NCI-H2107 treated with DMSO at 0.1 percent for 48 hours (cell line): Measurements from ENCODE around the gene GDF3.
A peak's percentile ranks its signal among the peaks of the same experiment; 100 is the strongest.
"Not testable (repeated sequence)": the region's sequence is repeated elsewhere in the genome, so short reads cannot be mapped to it uniquely, and the experiment has no call there.

Experiments
- DNase-seq: peaks from one replicate; lab custom pipeline; 2025; ENCODE audit not compliant: unreplicated experiment; lab: John Stamatoyannopoulos, UW

GDF3 gene

DNA sequence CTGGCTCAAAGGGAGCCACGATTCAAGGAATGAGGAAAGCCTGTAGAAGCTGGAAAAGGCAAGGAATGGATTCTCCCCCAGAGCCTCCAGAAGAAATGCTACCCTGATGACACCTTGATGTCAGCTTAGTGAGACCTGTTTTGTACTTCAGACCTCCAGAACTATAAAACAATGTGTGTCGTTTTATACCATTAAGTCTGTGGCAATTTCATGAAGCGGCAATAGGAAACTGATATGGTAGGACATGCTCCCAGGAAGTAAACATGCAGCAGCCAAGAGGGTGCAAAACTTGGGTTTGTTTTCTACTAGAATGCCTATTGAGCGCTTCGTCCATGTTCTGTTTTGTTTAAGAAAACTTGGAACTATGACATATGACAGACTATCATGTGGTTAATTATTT is 27.4 kb downstream of the GDF3 start:
- DNase-seq = no peak

DNA sequence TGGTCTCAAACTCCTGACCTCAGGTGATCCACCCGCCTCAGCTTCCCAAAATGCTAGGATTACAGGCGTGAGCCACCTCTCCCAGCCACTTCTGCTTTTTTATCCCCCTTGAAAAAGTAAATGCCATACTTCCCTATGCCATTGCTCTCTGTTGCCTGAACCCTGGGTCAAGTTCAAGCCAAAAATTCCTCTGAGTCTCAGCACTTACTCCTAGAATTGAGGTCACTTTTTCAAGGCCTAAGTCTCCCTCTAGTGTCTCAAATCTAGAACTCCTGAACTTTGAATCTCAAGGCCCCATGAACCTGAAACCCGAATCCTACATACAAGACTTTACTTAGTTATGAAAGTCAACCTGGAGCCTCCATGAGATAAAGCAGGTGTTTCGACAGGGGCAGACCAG is 28.4 kb downstream of the GDF3 start:
- no peak for DNase-seq

DNA sequence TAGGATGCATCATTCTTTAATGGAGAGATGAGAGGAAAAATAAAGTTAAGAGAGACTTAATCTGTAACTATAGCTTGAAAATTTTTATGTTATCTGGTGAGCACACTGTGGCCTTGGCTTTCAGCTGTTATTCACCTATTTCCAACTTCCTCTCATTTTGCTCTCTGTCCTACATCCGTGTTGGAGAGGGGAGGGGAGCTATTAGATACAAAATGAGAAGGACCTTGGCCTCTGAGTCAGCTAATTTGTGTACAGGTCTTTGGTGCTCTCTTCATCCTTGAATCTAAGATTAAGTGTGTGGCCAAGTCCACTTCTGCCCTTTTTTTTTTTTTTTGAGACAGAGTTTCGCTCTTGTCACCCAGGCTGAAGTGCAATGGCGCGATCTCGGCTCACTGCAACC is 29.0 kb downstream of the GDF3 start:
- DNase-seq = no peak

DNA sequence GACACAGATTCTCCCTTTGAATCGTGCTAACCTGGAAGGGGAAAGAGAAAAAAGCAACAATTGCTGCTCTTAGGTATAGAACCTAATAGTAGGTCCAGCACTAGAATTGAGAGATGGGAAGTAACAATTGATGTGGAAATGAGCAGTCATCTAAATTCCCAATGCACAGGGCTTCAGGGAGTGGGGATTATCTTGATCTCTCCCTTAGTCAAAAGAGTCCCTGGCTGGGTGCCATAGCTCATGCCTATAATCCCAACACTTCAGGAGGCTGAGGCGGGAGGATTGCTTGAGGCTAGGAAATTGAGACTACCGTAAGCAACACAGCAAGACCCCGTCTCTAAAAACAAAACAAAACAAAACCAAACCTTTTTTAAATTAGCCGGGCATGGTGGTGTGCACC is 33.8 kb downstream of the GDF3 start:
- DNase-seq = no peak

DNA sequence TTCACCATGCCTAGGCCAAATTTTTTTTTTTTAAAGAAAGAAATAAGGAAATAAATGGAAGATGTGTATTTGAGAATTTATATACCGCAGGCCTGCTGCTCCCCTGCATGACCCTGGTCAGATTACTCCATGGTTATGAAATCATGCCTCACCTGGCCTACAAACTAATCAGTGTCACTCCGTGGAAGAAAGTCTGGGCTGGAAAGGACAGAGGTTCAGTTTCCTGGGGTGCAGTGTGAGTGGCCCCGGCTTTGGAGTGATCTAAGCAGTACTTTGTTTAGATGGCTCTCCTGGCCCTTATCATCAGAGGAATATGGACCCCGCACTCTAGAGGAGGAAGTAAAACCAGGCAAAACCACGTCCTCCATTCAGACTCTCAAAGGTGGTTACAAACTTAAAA is 39.5 kb downstream of the GDF3 start:
- no peak for DNase-seq

DNA sequence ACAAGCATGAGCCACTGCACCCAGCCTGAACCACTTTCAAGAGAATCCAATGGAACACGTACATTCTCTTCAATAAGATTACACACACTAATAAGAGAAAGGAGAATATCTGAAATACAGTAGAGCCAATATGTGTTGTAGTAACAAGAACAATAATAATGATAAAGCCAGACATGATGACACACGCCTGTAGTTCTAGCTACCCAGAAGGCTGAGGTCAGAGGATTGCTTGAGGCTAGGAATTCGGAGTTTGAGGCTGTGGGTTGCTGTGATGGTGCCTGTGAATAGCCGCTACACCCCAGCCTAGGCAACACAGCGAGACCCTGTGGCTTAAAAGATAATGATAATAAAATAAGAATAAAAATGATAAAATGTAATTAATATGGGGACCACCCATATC is 45.5 kb downstream of the GDF3 start:
- DNase-seq = no peak

DNA sequence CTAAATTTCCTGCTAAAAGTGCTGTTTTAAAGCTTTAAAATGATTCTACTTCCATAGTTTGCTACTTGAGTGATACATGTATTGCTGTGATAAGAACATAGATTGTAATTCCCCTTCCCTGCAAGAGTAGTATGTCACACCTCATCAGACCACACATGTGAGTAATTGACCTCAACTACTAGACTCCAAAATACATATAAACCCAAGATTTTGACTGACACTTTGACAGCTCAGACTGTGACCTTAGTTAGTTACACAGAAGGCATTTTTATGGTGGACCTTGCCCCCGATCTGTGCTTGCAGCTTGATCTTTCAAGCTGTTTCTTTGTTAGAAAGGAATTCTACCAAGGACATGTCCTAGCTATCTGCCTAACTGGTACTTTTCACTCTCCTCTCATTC is 48.5 kb downstream of the GDF3 start:
- DNase-seq = no peak

DNA sequence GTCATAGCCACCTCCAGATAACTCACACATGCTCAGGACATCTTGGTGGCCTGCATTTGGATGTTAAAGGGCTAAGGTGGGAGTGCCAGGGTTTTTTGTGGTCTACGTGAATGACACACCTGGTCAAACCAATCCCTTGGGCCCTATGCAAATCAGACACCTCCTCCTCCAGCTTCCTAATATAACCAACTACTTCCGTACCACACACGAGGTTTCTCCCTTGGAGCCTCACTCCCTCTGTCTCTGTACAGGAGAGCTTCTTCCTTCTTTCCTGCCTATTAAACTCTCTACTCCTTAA is 49.4 kb downstream of the GDF3 start:
- DNase-seq = no peak

DNA sequence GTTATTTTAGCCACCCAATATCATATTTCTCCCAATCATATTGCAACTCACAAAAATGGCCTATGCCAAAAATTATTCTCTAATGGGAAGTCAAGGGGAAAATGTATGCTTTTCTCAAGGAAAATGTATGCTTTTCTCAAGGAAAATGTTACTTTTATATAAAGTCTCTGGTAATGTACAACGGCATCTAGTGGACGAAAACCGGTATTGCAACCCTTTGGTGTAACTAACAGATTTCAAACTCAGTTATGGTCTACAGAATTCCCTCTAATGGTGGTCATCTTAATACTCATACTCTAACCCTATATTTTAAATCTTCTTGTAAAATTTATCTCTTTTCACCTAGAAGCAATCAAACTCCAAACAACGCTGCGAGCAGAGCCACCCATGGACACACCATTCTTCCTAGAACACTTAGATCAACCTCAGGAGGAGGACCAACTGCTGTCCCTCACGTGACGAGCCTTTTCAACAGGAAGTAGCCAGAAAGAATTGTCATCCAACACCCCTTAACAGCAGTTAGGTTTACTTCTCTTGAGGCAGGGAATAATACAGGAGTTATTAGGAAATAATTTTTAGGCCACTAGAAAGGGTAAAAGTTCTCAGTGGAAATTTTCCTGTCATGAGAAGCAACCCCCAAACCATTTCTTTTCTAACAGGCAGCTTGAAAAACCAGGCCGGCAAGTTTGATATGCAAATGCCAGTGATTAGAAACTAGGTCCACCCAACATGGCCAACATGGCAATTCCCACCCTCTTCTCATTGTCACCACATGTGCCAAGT is 50.0 kb downstream of the GDF3 start:
- DNase-seq = peak; percentile 40

DNA sequence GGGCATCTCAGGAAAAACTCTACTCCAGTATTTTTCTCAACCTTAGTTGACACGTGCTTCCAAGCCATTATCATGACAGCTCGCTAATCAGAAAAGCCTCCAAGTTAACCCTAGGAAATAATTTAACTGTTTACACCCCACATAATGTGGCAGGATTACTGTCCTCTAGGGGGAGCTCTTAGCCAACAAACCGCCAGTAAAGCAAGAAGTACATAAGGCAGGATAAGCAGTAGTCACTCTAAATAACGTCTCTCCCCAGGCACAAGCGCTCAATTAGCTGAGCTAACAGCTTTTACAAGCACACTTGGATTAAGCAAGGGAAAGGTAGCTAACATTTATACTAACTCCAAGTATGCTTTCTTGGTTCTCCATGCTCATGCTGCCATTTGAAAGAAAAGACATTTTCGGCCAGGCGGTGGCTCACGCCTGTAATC is 52.7 kb downstream of the GDF3 start:
- no peak for DNase-seq

DNA sequence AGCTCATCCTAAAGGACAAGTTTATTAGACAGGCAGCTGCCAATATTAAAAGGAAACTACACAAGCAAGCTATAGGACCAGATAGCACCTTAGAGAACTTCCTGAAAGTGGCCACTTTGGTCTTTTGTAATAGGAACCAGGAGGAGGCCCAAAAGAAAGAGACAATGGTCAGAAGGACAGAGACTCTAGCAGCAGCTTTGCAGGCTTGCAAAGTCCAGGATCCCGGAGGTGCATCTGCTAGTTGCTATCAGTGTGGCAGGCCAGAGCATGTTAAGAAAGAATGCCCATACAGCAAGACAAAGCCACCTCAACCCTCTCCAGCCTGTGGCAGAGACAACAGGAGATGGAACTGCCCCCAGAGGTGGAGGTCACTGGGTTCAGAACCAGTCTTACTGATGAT is 53.3 kb downstream of the GDF3 start:
- DNase-seq = no peak

DNA sequence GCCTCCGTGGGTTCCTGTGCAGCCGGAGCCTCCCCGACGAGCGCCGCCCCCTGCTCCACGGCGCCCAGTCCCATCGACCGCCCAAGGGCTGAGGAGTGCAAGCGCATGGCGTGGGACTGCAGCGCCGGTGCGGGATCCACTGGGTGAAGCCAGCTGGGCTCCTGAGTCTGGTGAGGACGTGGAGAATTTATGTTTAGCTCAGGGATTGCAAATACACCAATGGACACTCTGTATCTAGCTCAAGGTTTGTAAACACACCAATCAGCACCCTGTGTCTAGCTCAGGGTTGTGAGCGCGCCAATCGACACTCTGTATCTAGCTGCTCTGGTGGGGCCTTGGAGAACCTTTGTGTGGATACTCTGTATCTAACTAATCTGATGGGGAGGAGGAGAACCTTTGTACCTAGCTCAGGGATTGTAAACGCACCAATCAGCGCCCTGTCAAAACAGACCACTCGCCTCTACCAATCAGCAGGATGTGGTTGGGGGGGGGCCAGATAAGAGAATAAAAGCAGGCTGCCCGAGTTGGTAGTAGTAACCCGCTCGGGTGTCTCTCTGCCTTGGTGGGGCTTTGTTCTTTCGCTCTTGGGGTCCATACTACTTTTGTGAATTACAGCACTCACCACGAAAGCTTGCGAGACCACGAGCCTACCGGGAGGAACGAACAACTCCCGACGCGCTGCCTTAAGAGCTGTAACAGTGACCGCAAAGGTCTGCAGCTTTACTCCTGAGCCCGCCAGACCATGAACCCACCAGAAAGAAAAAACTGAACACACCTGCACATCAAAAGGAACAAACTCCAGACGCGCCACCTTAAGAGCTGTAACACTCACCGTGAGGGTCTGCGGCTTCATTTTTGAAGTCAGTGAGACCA is 55.2 kb downstream of the GDF3 start:
- DNase-seq = not testable (repeated sequence)
